Neural cell (in vitro differentiated cells): ENCODE results near the gene GPC3. TPM values are rescaled to one million over a fixed set of nuclear protein-coding genes. Genes with fewer than 3 reads are reported as not detected.

Source experiments
- H2AFZ ChIP-seq: fragments of 200-600, 300-800 bp; sonication (generic), shearing (Covaris generic); 2 replicates; pipeline ENCODE4 v1.6.0; 2014; ENCODE audit warnings: low read depth, mild to moderate bottlenecking, antibody characterized with exemption, low read length, moderate library complexity
- H3F3A ChIP-seq: fragments of 200-600 bp; shearing (Covaris generic); 2 replicates; pipeline ENCODE4 v1.6.1; 2016; ENCODE audit warnings: mild to moderate bottlenecking, moderate library complexity, mixed read lengths, antibody characterized with exemption, low read length; ENCODE audit not compliant: insufficient read depth, poor library complexity, severe bottlenecking
- H3K27ac ChIP-seq: fragments of 200-600, 300-800 bp; sonication (generic), shearing (Covaris generic); 2 replicates; pipeline ENCODE4 v1.5.1; 2014; ENCODE audit warnings: mild to moderate bottlenecking, low read length, moderate library complexity
- H3K27me3 ChIP-seq: fragments of 300-800, 200-600 bp; sonication (generic), shearing (Covaris generic); 2 replicates; pipeline ENCODE4 v1.6.0; 2014; ENCODE audit warnings: mild to moderate bottlenecking, low read depth, low read length, moderate library complexity; ENCODE audit not compliant: insufficient read depth
- H3K36me3 ChIP-seq: fragments of 300-800, 200-600 bp; sonication (generic), shearing (Covaris generic); 2 replicates; pipeline ENCODE4 v1.5.1; 2014; ENCODE audit warnings: mild to moderate bottlenecking, antibody characterized with exemption, low read length, moderate library complexity; ENCODE audit not compliant: insufficient read depth
- H3K4me2 ChIP-seq: fragments of 300-800, 200-600 bp; sonication (generic), shearing (Covaris generic); 2 replicates; pipeline ENCODE4 v1.6.0; 2014; ENCODE audit warnings: mild to moderate bottlenecking, low read length
- H3K4me3 ChIP-seq: fragments of 300-800, 200-600 bp; sonication (generic), shearing (Covaris generic); 2 replicates; pipeline ENCODE4 v1.5.1; 2014; ENCODE audit warnings: mild to moderate bottlenecking, low read length, moderate library complexity
- H3K79me2 ChIP-seq: fragments of 200-600 bp; shearing (Covaris generic); replicated peaks from 2 replicates; pipeline ENCODE4 v1.6.0; 2014; ENCODE audit warnings: mild to moderate bottlenecking, low read length, moderate library complexity; ENCODE audit not compliant: insufficient read depth
- H3K9ac ChIP-seq: fragments of 300-800, 200-600 bp; sonication (generic), shearing (Covaris generic); 2 replicates; pipeline ENCODE4 v1.6.1; 2016; ENCODE audit warnings: mild to moderate bottlenecking, low read length, mixed read lengths
- H3K9me2 ChIP-seq: fragments of 200-600 bp; shearing (Covaris generic); 2 replicates; pipeline ENCODE4 v1.6.1; 2016; ENCODE audit warnings: mild to moderate bottlenecking, low read length, mixed read lengths; ENCODE audit not compliant: insufficient read depth
- H3K9me3 ChIP-seq: fragments of 200-600, 300-800 bp; sonication (generic), shearing (Covaris generic); 2 replicates; pipeline ENCODE4 v1.6.1; 2016; ENCODE audit warnings: mild to moderate bottlenecking, mixed run types, low read length, moderate library complexity, mixed read lengths
- H4K20me1 ChIP-seq: fragments of 200-600 bp; shearing (Covaris generic); 2 replicates; pipeline ENCODE4 v1.6.1; 2016; ENCODE audit warnings: mild to moderate bottlenecking, mixed run types; ENCODE audit not compliant: insufficient read depth
- CTCF ChIP-seq: fragments of 450-650 bp; IDR thresholded peaks from 2 replicates; pipeline ENCODE4 v1.5.1; 2014; ENCODE audit warnings: antibody characterized with exemption, mild to moderate bottlenecking, moderate library complexity; ENCODE audit not compliant: poor library complexity, severe bottlenecking
- EP300 ChIP-seq: fragments of 450-650 bp; conservative IDR thresholded peaks from 2 replicates; pipeline ENCODE4 v1.6.1; 2014; ENCODE audit warnings: antibody characterized with exemption, mild to moderate bottlenecking, moderate library complexity; ENCODE audit not compliant: poor library complexity, severe bottlenecking
- EZH2 ChIP-seq: fragments of 200-600, 300-800 bp; shearing (Covaris generic), sonication (generic); IDR thresholded peaks from 2 replicates; pipeline ENCODE4 v1.6.1; 2014; ENCODE audit warnings: antibody characterized with exemption, low read length, borderline replicate concordance, mild to moderate bottlenecking; ENCODE audit not compliant: insufficient read depth, poor library complexity, severe bottlenecking
- MXI1 ChIP-seq: fragments of 450-650 bp; conservative IDR thresholded peaks from 2 replicates; pipeline ENCODE4 v1.6.1; 2014; ENCODE audit warnings: antibody characterized with exemption, mild to moderate bottlenecking; ENCODE audit not compliant: poor library complexity, severe bottlenecking
- POLR2AphosphoS5 ChIP-seq: IDR thresholded peaks from 2 replicates; pipeline ENCODE4 v1.6.1; 2012
- RAD21 ChIP-seq: fragments of 450-650 bp; conservative IDR thresholded peaks from 2 replicates; pipeline ENCODE4 v1.6.1; 2014; ENCODE audit warnings: antibody characterized with exemption, mild to moderate bottlenecking, moderate library complexity
- SMC3 ChIP-seq: fragments of 450-650 bp; conservative IDR thresholded peaks from 2 replicates; pipeline ENCODE4 v1.6.1; 2014; ENCODE audit warnings: antibody characterized with exemption, mild to moderate bottlenecking, moderate library complexity; ENCODE audit not compliant: poor library complexity
- TAF1 ChIP-seq: IDR thresholded peaks from 2 replicates; pipeline ENCODE4 v1.6.1; 2012; ENCODE audit warnings: low read depth
- polyA plus RNA-seq: library from polyadenylated mRNA; depleted of rRNA; stranded (reverse); fragments of >200 nt; gene quantifications from 2 replicates; pipeline ENCODE4 v1.2.3, GENCODE V29; 2014
- TF ChIP-seq, protein P1 (sequence below): IDR thresholded peaks from 2 replicates; pipeline ENCODE4 v1.6.1; 2012; ENCODE audit warnings: borderline replicate concordance

The GPC3 gene
- polyA plus RNA-seq, 1 donor from 2014 or later, result 2.1 TPM

GRCh38 chrX:133648594-133648993, 336.8 kb downstream of the GPC3 start:
- Histone ChIP-seq H4K20me1 (no peaks in the 10 kb centered on the region), H3K79me2 (no peaks in the 10 kb centered on the region)

DNA sequence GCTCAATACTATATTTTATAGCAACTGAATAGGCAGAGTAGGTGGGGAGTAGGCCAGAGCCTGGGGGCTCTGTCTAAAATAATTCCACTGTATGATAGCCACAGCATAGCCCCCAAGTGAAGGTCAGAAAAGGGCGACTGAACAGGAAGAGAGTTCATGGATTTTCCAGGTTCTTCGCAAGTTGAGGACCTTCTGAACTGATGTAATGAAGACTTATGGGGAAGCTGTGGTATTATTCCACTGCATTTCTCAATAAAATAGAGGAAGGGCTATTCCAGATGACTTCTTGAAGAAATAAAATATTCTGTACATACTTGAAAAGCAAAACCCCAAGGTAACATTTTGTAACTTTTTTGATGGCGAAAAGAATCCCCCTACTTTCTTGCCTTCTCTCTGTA, 338.7 kb downstream of the GPC3 start:
- Histone ChIP-seq H3K4me2 (no peak overlapping the region), H4K20me1 (no peaks in the 10 kb centered on the region), H2AFZ (no peak overlapping the region), H3K9me3 (no peaks in the 10 kb centered on the region), H3K9me2 (no peaks in the 10 kb centered on the region), H3K4me3 (no peak overlapping the region), H3K27me3 (no peaks in the 10 kb centered on the region), H3K79me2 (no peaks in the 10 kb centered on the region), H3F3A (no peaks in the 10 kb centered on the region), H3K27ac (no peak overlapping the region), H3K36me3 (no peaks in the 10 kb centered on the region), H3K9ac (no peak overlapping the region)
- TF ChIP-seq, protein P1, sequence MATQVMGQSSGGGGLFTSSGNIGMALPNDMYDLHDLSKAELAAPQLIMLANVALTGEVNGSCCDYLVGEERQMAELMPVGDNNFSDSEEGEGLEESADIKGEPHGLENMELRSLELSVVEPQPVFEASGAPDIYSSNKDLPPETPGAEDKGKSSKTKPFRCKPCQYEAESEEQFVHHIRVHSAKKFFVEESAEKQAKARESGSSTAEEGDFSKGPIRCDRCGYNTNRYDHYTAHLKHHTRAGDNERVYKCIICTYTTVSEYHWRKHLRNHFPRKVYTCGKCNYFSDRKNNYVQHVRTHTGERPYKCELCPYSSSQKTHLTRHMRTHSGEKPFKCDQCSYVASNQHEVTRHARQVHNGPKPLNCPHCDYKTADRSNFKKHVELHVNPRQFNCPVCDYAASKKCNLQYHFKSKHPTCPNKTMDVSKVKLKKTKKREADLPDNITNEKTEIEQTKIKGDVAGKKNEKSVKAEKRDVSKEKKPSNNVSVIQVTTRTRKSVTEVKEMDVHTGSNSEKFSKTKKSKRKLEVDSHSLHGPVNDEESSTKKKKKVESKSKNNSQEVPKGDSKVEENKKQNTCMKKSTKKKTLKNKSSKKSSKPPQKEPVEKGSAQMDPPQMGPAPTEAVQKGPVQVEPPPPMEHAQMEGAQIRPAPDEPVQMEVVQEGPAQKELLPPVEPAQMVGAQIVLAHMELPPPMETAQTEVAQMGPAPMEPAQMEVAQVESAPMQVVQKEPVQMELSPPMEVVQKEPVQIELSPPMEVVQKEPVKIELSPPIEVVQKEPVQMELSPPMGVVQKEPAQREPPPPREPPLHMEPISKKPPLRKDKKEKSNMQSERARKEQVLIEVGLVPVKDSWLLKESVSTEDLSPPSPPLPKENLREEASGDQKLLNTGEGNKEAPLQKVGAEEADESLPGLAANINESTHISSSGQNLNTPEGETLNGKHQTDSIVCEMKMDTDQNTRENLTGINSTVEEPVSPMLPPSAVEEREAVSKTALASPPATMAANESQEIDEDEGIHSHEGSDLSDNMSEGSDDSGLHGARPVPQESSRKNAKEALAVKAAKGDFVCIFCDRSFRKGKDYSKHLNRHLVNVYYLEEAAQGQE, result no peak
- TF ChIP-seq POLR2AphosphoS5 (no peak), RAD21 (no peak), SMC3 (no peak), EP300 (no peak), MXI1 (no peak), TAF1 (no peak), EZH2 (no peak), CTCF (no peak)

More at GRCh38 chrX:133648594-133648993, 336.8 kb downstream of the GPC3 start:
- H3K9me2 ChIP-seq, result no peaks in the 10 kb centered on the region
- H3K4me2 ChIP-seq, result no peak overlapping the region
- no peaks in the 10 kb centered on the region for H3K36me3 ChIP-seq
- H3K9me3 ChIP-seq, result no peaks in the 10 kb centered on the region
- H3K4me3 ChIP-seq, result no peak overlapping the region
- no peaks in the 10 kb centered on the region for H3K27me3 ChIP-seq
- TF ChIP-seq POLR2AphosphoS5, result no peak
- no peaks in the 10 kb centered on the region for H3F3A ChIP-seq
- H3K27ac ChIP-seq, result no peak overlapping the region
- H2AFZ ChIP-seq, result no peak overlapping the region
- no peak overlapping the region for H3K9ac ChIP-seq
